Spinal cord (tissue), 10 donors: ENCODE data around the gene TBC1D14. TPM values are rescaled to one million over a fixed set of nuclear protein-coding genes. Genes with fewer than 3 reads are reported as not detected.

ENCODE experiments used
- DNase-seq, 6 donors: peaks; one replicate each; pipeline versions ENCODE4 v3.0.0 to v3.0.0-alpha.2; 2013 to 2015; ENCODE audit warnings: low spot score in 6 of 6, low read depth in 4 of 6
- H3K27ac ChIP-seq: one replicate; pipeline ENCODE4 v1.5.1; 2013; ENCODE audit warnings: low read depth, low read length, control low read depth
- H3K27me3 ChIP-seq: one replicate; pipeline ENCODE4 v1.6.1; 2013; ENCODE audit warnings: low read length; ENCODE audit not compliant: control insufficient read depth, insufficient read depth
- H3K36me3 ChIP-seq: one replicate; pipeline ENCODE4 v1.6.1; 2013; ENCODE audit warnings: low read length; ENCODE audit not compliant: control insufficient read depth, insufficient read depth
- H3K4me1 ChIP-seq: one replicate; pipeline ENCODE4 v1.6.1; 2013; ENCODE audit warnings: low read length; ENCODE audit not compliant: control insufficient read depth, insufficient read depth
- H3K4me3 ChIP-seq: one replicate; pipeline ENCODE4 v1.5.1; 2013; ENCODE audit warnings: low read depth, low read length, control low read depth
- H3K9me3 ChIP-seq: one replicate; pipeline ENCODE4 v1.6.1; 2013; ENCODE audit warnings: low read length; ENCODE audit not compliant: control insufficient read depth, insufficient read depth
- WGBS: methylation state at CpG from one replicate; pipeline ENCODE4 v1.1.5; 2013; ENCODE audit warnings: missing lambda C conversion rate; ENCODE audit not compliant: insufficient coverage; 5-methylcytosine and 5-hydroxymethylcytosine counted together
- long read RNA-seq, 4 donors: transcript quantifications; one replicate each; lab custom pipeline, GENCODE V29; 2026
- polyA plus RNA-seq, 2 donors: library from polyadenylated mRNA; unstranded; fragments of 120-200 nt; gene quantifications; one replicate each; pipeline ENCODE4 v1.2.1, GENCODE V29; 2013; ENCODE audit not compliant: insufficient read length in 2 of 2
- total RNA-seq, 2 donors: library from RNA; depleted of rRNA in 1 of 2; stranded (reverse); fragments of 120-200 nt in 1 of 2; fragments of >200 nt in 1 of 2; gene quantifications; one replicate each; pipeline versions ENCODE4 v1.2.3 to v1.2.4, GENCODE V29; 2013 to 2014
- donor health status: healthy.

The TBC1D14 gene, protein sequence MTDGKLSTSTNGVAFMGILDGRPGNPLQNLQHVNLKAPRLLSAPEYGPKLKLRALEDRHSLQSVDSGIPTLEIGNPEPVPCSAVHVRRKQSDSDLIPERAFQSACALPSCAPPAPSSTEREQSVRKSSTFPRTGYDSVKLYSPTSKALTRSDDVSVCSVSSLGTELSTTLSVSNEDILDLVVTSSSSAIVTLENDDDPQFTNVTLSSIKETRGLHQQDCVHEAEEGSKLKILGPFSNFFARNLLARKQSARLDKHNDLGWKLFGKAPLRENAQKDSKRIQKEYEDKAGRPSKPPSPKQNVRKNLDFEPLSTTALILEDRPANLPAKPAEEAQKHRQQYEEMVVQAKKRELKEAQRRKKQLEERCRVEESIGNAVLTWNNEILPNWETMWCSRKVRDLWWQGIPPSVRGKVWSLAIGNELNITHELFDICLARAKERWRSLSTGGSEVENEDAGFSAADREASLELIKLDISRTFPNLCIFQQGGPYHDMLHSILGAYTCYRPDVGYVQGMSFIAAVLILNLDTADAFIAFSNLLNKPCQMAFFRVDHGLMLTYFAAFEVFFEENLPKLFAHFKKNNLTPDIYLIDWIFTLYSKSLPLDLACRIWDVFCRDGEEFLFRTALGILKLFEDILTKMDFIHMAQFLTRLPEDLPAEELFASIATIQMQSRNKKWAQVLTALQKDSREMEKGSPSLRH
- total RNA-seq: 100 to 1,000 TPM in 1 of 2 donors, 10 to 100 TPM in 1; 73.7 to 104 TPM
- polyA plus RNA-seq: 100 to 1,000 TPM in 1 of 2 donors, 10 to 100 TPM in 1; 99.5 to 104 TPM
- long read RNA-seq, donor 1, full-length matches to known transcripts: 15 of 15 reads
- long read RNA-seq, donor 1, partial matches to known transcripts: 0 of 15 reads
- long read RNA-seq, donor 1, other reads (novel, unspliced or antisense): 0 of 15 reads
- long read RNA-seq, donor 2, full-length matches to known transcripts: 2 of 2 reads
- long read RNA-seq, donor 2, partial matches to known transcripts: 0 of 2 reads
- long read RNA-seq, donor 2, other reads (novel, unspliced or antisense): 0 of 2 reads
- long read RNA-seq, donor 3, full-length matches to known transcripts: 2 of 2 reads
- long read RNA-seq, donor 3, partial matches to known transcripts: 0 of 2 reads
- long read RNA-seq, donor 3, other reads (novel, unspliced or antisense): 0 of 2 reads
- long read RNA-seq, donor 4, full-length matches to known transcripts: 4 of 4 reads
- long read RNA-seq, donor 4, partial matches to known transcripts: 0 of 4 reads
- long read RNA-seq, donor 4, other reads (novel, unspliced or antisense): 0 of 4 reads

DNA sequence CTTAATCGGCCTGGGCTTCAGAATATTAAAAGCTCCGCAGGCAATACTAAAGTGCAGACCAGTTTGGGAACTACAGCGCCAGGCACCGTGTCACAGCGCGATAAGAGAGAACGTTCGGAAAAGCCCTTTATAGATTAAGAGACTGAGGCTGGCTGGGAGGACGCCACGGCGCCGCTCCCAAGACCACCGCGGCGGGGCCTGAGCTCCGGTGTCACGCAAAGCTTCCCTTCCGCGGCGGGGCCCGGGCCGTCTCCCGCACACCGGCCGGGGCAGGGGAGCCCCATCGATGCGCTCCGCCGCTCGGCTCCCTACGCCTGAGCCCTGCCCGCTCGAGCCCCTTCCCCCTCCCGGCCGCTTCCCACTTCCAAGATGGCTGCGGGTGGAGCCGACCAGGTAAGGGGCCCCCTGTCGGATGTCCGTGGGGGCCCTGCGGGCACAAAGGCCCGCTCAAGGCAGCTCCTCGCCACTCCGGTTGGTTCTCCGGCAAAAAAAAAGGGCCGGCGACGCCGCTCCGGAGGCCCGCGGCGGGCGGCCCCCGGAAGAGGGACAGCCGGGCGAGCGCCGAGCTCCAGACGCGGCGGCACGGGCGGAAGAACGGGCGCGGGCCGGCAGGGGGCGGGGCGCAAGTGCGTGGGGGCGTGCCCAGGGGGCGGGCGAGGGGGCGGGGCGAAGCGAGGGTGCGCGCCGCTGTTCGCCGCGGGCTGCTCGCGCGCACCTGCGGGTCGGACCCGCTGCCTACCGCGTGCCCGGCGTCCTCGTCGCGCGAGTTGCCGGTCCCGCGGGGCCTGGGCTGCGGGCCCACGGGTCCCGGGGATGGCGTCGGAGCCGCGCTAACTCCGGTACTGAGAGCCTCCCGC is at the start of gene TBC1D14:
TBC1D14 (plus strand) TSS at position 714 of the 857 bp plus-strand sequence. CDS start 13,564 bp downstream, outside the sequence.
- H3K27ac ChIP-seq: peak within 1 kb of the TSS; percentile 94
- WGBS: under 1% methylated on average over 104 of the region's 108 CpGs
- H3K36me3 ChIP-seq: no peaks in the 10 kb centered on the region
- no peaks in the 10 kb centered on the region for H3K9me3 ChIP-seq
- peak within 1 kb of the TSS; percentile 75 for H3K4me3 ChIP-seq
- peak in 5 of 6 donors; percentile 79 to 97 (median 87) for DNase-seq
- H3K27me3 ChIP-seq: no peaks in the 10 kb centered on the region
- H3K4me1 ChIP-seq: peaks cover 72% of the 10 kb centered on the region

DNA sequence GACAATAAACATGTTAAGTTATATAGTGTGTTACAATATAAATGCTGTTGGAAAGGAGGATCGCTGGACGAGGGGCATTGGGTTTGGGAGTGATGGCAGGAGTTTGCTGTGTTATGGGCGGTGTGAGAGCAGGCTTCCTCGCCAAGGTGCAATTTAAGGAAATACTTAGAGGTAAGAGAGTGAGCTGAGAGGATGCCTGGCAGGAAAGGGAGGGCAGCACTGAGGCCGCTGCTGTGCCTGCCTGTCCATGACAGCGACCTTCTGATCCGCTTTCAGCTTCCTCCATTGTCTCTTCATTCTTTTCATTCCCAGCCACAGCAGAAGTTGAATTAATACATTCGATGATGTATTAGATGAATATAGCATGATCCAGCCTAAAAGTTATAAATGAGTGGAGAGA is 41.2 kb upstream of the TBC1D14 start:
- no peaks in the 10 kb centered on the region for H3K9me3 ChIP-seq
- 91% methylated on average over 5 of the region's 8 CpGs for WGBS
- no peaks in the 10 kb centered on the region for H3K27me3 ChIP-seq
- H3K27ac ChIP-seq: no peak overlapping the region
- DNase-seq: no peak
- no peaks in the 10 kb centered on the region for H3K4me1 ChIP-seq
- no peak overlapping the region for H3K4me3 ChIP-seq
- peaks cover 46% of the 10 kb centered on the region for H3K36me3 ChIP-seq

DNA sequence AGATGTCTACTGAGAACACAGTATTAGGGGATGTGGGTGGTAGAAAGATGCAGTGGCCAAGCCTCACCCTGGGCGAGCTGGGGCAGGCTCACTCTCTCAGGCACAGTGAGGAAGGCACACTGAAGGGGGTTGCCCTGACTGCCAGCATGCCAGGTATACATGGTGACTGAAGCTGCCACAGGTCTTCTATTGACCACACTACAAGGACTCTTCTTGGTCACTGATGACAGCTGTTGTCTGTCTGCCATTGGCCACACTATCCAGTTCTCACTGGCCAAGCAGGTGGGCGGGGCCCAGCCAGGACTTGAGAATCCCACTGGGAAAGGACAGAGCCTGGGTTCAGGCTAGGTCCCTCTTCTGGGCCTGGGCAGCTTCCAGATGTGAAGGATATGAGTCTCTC is 39.7 kb upstream of the TBC1D14 start:
- Histone ChIP-seq H3K27ac (no peak overlapping the region), H3K36me3 (peaks cover 55% of the 10 kb centered on the region), H3K4me1 (peaks cover 13% of the 10 kb centered on the region), H3K9me3 (no peaks in the 10 kb centered on the region), H3K4me3 (no peak overlapping the region), H3K27me3 (no peaks in the 10 kb centered on the region)
- 92% methylated on average over 2 of the region's 2 CpGs for WGBS
- DNase-seq: no peak

DNA sequence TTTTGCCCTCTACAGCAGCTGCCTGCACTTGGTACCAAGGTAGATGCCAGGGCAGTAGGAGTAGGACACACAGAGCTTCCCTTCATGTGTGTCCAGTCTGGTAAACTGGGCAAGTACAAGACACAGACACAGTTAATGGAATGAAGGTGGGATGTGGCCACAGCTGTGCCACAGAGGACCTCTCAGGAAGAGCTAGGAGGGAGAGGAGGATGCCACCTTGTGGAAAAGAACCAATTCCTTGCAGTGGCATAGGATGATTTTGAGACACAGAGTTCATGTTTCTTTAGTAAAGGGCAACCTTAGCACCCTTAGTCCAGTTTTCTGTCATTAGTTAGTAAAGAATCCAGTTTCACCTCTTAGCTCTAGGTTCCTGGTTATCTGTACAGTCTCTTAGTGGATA is 36.3 kb upstream of the TBC1D14 start:
- H3K27ac ChIP-seq: no peak overlapping the region
- peaks cover 59% of the 10 kb centered on the region for H3K36me3 ChIP-seq
- no peak overlapping the region for H3K4me3 ChIP-seq
- peak in 1 of 6 donors; percentile 27 for DNase-seq
- H3K4me1 ChIP-seq: peaks cover 22% of the 10 kb centered on the region
- no peaks in the 10 kb centered on the region for H3K27me3 ChIP-seq
- H3K9me3 ChIP-seq: no peaks in the 10 kb centered on the region

DNA sequence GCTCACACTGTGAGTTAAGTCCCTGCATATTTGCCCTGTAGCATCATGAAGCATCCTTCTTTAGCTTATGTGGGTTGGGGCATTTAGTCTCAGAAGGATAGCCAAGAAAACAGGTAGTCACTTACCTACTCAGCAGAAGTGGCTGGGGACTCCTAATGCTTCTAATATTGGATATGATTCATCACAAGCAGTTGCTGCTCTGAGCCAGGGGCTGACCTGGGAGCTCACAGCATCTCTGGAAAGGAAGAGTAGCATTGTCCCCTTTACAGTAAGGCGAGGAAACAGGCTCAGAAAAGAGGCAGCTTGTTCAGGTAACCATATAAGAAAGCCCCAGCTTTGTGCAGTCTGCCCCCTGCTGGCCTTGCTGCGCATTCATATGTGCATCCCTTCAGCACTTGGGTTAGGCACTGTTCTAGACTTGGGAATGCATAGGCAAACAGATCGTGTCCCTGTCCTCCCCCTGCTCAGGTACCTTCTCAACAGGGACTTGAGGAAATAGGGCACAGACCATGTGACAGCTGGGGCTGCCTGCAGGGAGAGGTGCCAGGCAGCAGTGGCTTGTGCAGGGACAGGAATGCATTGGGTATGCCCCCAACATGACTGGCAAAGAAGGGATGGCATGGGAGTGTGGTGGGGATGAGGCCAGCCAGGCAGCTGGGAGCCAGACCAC is 35.7 kb upstream of the TBC1D14 start:
- H3K27ac ChIP-seq: no peak overlapping the region
- DNase-seq: peak in 3 of 6 donors; percentile 22 to 80 (median 73)

DNA sequence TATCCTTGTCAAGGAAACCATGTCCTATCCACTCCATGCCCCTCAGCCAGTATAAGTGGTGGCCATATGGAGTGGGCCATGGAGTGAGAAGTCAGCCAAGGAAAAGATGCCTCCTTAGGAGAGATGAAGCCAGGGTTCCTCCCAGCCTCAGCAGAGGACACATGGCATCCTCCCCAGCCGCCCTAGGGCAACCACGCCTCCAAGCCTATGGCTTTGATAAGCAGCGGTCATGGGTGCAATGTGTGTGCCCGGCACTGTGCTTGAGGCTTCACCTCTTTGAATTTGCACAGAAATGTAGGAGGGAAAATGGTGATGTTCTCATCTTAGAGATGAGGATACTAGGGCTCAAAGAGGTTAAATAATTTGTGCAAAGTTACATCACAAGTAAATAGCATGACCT is 34.6 kb upstream of the TBC1D14 start:
- no peak for DNase-seq
- Histone ChIP-seq H3K4me3 (no peak overlapping the region), H3K27me3 (no peaks in the 10 kb centered on the region), H3K4me1 (peaks cover 22% of the 10 kb centered on the region), H3K36me3 (peaks cover 63% of the 10 kb centered on the region), H3K27ac (no peak overlapping the region), H3K9me3 (no peaks in the 10 kb centered on the region)
- 97% methylated on average over 4 of the region's 4 CpGs for WGBS

More for the DNA sequence above, 35.7 kb upstream of the TBC1D14 start:
- 49% methylated on average over 3 of the region's 3 CpGs for WGBS
- Histone ChIP-seq H3K4me1 (peaks cover 22% of the 10 kb centered on the region), H3K9me3 (no peaks in the 10 kb centered on the region), H3K4me3 (no peak overlapping the region), H3K36me3 (peaks cover 58% of the 10 kb centered on the region), H3K27me3 (no peaks in the 10 kb centered on the region)

DNA sequence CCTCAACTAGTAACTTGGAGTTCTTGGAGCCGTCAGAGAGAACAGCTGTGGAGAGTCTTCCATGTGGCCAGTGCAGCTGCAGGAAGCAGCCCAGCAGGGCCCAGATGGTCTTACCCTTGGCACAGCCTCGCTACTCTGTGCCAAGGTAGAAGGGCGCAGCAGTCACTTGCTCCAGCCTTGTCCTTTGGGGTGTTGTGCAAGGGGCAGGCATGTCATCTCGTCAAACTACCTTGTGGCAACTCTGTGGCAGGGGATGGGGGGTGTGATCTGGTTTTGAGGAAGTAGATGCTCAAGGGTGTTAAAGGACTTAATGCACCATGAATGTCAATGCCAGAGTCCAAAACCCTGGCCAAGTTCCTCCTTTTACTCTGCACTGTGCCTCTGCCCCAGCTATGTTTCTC is 34.2 kb upstream of the TBC1D14 start:
- WGBS: 51% methylated on average over 4 of the region's 4 CpGs
- Histone ChIP-seq H3K27ac (no peak overlapping the region), H3K9me3 (no peaks in the 10 kb centered on the region), H3K27me3 (no peaks in the 10 kb centered on the region), H3K36me3 (peaks cover 59% of the 10 kb centered on the region), H3K4me3 (no peak overlapping the region), H3K4me1 (peaks cover 22% of the 10 kb centered on the region)
- DNase-seq: peak in 1 of 6 donors; percentile 30

DNA sequence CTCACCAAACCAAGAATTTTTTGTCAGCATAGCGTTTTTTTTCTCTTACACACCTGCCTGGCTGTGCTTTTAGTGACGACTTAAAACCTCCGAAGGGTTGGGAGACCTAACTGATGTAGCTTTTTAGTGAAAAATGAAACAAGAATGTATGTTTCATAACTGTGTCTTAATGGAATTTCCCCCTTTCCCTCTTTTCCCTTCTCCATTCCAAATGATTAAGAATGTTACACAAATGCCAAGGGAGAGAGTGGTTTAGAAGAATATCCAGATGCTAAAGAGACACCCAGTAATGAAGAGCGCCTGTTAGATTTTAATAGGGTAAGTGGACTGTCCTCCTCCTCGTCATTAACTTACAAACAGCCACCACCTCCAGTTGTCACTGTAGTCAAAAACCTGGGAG is 33.2 kb upstream of the TBC1D14 start:
- H3K4me1 ChIP-seq: peaks cover 22% of the 10 kb centered on the region
- H3K36me3 ChIP-seq: peaks cover 58% of the 10 kb centered on the region
- no peaks in the 10 kb centered on the region for H3K27me3 ChIP-seq
- DNase-seq: no peak
- no peak overlapping the region for H3K4me3 ChIP-seq
- H3K27ac ChIP-seq: no peak overlapping the region
- H3K9me3 ChIP-seq: no peaks in the 10 kb centered on the region
- WGBS: no CpG with 5 or more reads among the region's 5 CpGs
